OCI-LY1 (cell line): Measurements from ENCODE around the gene PRKCE.

Experiments used
- EZH2 ChIP-seq: fragments of 200-600 bp; sonication (generic), shearing (Covaris generic); IDR thresholded peaks from 2 replicates; pipeline ENCODE4 v1.8.0; 2017; ENCODE audit warnings: borderline replicate concordance, mixed run types, mild to moderate bottlenecking, antibody characterized with exemption, low read length, moderate library complexity, mixed read lengths
- TF ChIP-seq, protein P1 (sequence below): fragments of 200-600 bp; sonication (generic), shearing (Covaris generic); IDR thresholded peaks from 2 replicates; pipeline ENCODE4 v1.5.1; 2017; ENCODE audit warnings: mild to moderate bottlenecking, antibody characterized with exemption, low read length, moderate library complexity, mixed read lengths

DNA sequence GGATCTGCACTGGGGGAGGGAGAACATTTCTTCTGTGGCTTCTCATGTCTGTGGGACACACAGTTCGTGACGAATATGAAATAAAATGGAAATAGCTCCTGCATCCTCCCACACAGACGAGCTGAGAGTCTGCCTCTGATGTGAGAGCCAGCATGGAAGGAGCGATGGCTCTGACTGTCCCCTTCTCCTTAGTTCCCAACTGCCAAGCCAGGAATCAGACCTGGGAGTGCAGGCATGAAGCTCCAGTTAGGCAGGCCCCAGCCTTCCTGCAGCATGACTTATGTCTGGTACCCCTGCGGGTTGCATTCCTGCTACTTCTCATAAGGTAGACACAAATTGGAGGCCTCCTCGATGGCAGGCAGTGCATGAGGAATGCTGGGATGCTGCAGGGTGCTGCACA is 56.2 kb downstream of the PRKCE start:
- TF ChIP-seq, protein P1, sequence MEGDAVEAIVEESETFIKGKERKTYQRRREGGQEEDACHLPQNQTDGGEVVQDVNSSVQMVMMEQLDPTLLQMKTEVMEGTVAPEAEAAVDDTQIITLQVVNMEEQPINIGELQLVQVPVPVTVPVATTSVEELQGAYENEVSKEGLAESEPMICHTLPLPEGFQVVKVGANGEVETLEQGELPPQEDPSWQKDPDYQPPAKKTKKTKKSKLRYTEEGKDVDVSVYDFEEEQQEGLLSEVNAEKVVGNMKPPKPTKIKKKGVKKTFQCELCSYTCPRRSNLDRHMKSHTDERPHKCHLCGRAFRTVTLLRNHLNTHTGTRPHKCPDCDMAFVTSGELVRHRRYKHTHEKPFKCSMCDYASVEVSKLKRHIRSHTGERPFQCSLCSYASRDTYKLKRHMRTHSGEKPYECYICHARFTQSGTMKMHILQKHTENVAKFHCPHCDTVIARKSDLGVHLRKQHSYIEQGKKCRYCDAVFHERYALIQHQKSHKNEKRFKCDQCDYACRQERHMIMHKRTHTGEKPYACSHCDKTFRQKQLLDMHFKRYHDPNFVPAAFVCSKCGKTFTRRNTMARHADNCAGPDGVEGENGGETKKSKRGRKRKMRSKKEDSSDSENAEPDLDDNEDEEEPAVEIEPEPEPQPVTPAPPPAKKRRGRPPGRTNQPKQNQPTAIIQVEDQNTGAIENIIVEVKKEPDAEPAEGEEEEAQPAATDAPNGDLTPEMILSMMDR, result no peak
- TF ChIP-seq EZH2, result no peak
